ENCODE measurements around the gene RALGAPA2. TPM values are rescaled to one million over a fixed set of nuclear protein-coding genes. Genes with fewer than 3 reads are reported as not detected.
"Not testable (repeated sequence)": the region's sequence is repeated elsewhere in the genome, so short reads cannot be mapped to it uniquely, and the experiment has no call there.

The RALGAPA2 gene

GRCh38 chr20:20355503-20355902 is 356.9 kb downstream of the RALGAPA2 start:
- H3K4me2 ChIP-seq (ENCODE audit: low read length); H3K9me3 ChIP-seq (replicated peaks; ENCODE audit: low read length); H3K9ac ChIP-seq (ENCODE audit: low read depth, low read length); H3K27me3 ChIP-seq (ENCODE audit: control insufficient read depth, insufficient read depth, low read length); H3K36me3 ChIP-seq (ENCODE audit: insufficient read depth, low read length); H3K4me1 ChIP-seq (ENCODE audit: control insufficient read depth, insufficient read depth, low read length); H3K4me3 ChIP-seq (ENCODE audit: low read length): not testable (repeated sequence)

GRCh38 chr20:20353576-20353975 is 358.9 kb downstream of the RALGAPA2 start:
- Histone ChIP-seq H3K9ac (ENCODE audit: low read depth, low read length) (no peak overlapping the region), H3K4me2 (ENCODE audit: low read length) (no peak overlapping the region), H3K4me1 (ENCODE audit: control insufficient read depth, insufficient read depth, low read length) (no peaks in the 10 kb centered on the region), H3K4me3 (ENCODE audit: low read length) (no peak overlapping the region), H3K36me3 (ENCODE audit: insufficient read depth, low read length) (no peaks in the 10 kb centered on the region), H3K27me3 (ENCODE audit: control insufficient read depth, insufficient read depth, low read length) (peaks cover 3% of the 10 kb centered on the region), H3K9me3 (replicated peaks; ENCODE audit: low read length) (no peaks in the 10 kb centered on the region)

- H3K4me1 ChIP-seq (ENCODE audit: control insufficient read depth, insufficient read depth, low read length): no peaks in the 10 kb centered on the region
- H3K4me2 ChIP-seq (ENCODE audit: low read length): no peak overlapping the region
- no peaks in the 10 kb centered on the region for H3K36me3 ChIP-seq (ENCODE audit: insufficient read depth, low read length)
- no peak overlapping the region for H3K9ac ChIP-seq (ENCODE audit: low read depth, low read length)
- H3K27me3 ChIP-seq (ENCODE audit: control insufficient read depth, insufficient read depth, low read length): no peaks in the 10 kb centered on the region
- no peak overlapping the region for H3K4me3 ChIP-seq (ENCODE audit: low read length)
- H3K9me3 ChIP-seq (replicated peaks; ENCODE audit: low read length): no peaks in the 10 kb centered on the region
Measured at GRCh38 chr20:20344476-20344875, 368.0 kb downstream of the RALGAPA2 start.

GRCh38 chr20:20343932-20344331 is 368.5 kb downstream of the RALGAPA2 start:
- no peak overlapping the region for H3K9ac ChIP-seq (ENCODE audit: low read depth, low read length)
- H3K4me3 ChIP-seq (ENCODE audit: low read length): no peak overlapping the region
- no peaks in the 10 kb centered on the region for H3K36me3 ChIP-seq (ENCODE audit: insufficient read depth, low read length)
- no peaks in the 10 kb centered on the region for H3K27me3 ChIP-seq (ENCODE audit: control insufficient read depth, insufficient read depth, low read length)
- no peaks in the 10 kb centered on the region for H3K4me1 ChIP-seq (ENCODE audit: control insufficient read depth, insufficient read depth, low read length)
- no peaks in the 10 kb centered on the region for H3K9me3 ChIP-seq (replicated peaks; ENCODE audit: low read length)
- no peak overlapping the region for H3K4me2 ChIP-seq (ENCODE audit: low read length)

Small RNA genes within 50 kb of the gene (small RNA-seq; reads per million reads assigned to genes)
- gene EIF4E2P1: not detected
- not detected for gene RN7SL607P
